HG02981 (cell line): ENCODE data around the gene DHRS9.
"Not testable (repeated sequence)": the region's sequence is repeated elsewhere in the genome, so short reads cannot be mapped to it uniquely, and the experiment has no call there.

Source experiments
- ATAC-seq: cut with Tn5 transposase; IDR thresholded peaks from one replicate; pipeline ENCODE4 v1.9.1; 2021; ENCODE audit warnings: mild to moderate bottlenecking, moderate library complexity; ENCODE audit not compliant: unreplicated experiment

The DHRS9 gene

GRCh38 chr2:169069341-169069740, at the start of gene DHRS9:
TSS of gene DHRS9 (plus strand) at chr2:169069563. CDS start at chr2:169081582, 12,019 bp downstream.
- no peak for ATAC-seq

- no peak for ATAC-seq
Observed at GRCh38 chr2:169023161-169023560, 46.2 kb upstream of the DHRS9 start.

GRCh38 chr2:169026056-169026455, 43.3 kb upstream of the DHRS9 start:
- no peak for ATAC-seq

- no peak for ATAC-seq
Observed at GRCh38 chr2:169027234-169027633, 42.1 kb upstream of the DHRS9 start.

- ATAC-seq, result no peak
Observed at GRCh38 chr2:169029341-169029740, 40.0 kb upstream of the DHRS9 start.

- no peak for ATAC-seq
Observed at GRCh38 chr2:169031202-169031601, 38.2 kb upstream of the DHRS9 start, which contains the start of gene ABCB11. TSS of gene ABCB11 (minus strand) at chr2:169031324. CDS start at chr2:169018125, 13,199 bp downstream.

GRCh38 chr2:169034256-169034655, 35.1 kb upstream of the DHRS9 start:
- no peak for ATAC-seq

- ATAC-seq, result no peak
Observed at GRCh38 chr2:169034984-169035544, 34.3 kb upstream of the DHRS9 start.

GRCh38 chr2:169035887-169036286, 33.5 kb upstream of the DHRS9 start:
- no peak for ATAC-seq

GRCh38 chr2:169036736-169037440, 32.5 kb upstream of the DHRS9 start:
- peak; percentile 65 for ATAC-seq

GRCh38 chr2:169038338-169038757, 31.0 kb upstream of the DHRS9 start:
- peak; percentile 44 for ATAC-seq

- no peak for ATAC-seq
Observed at GRCh38 chr2:169039702-169040101, 29.7 kb upstream of the DHRS9 start.

GRCh38 chr2:169041594-169041993, 27.8 kb upstream of the DHRS9 start:
- ATAC-seq, result no peak

- ATAC-seq, result no peak
Observed at GRCh38 chr2:169042856-169043255, 26.5 kb upstream of the DHRS9 start.

- ATAC-seq, result no peak
Observed at GRCh38 chr2:169046440-169047151, 22.8 kb upstream of the DHRS9 start.

GRCh38 chr2:169047256-169048250, 21.8 kb upstream of the DHRS9 start:
- ATAC-seq, result no peak

- no peak for ATAC-seq
Observed at GRCh38 chr2:169049142-169049541, 20.2 kb upstream of the DHRS9 start.

- no peak for ATAC-seq
Observed at GRCh38 chr2:169050476-169051240, 18.7 kb upstream of the DHRS9 start.

- not testable (repeated sequence) for ATAC-seq
Observed at GRCh38 chr2:169054575-169054974, 14.8 kb upstream of the DHRS9 start.

GRCh38 chr2:169064199-169064598, 5.2 kb upstream of the DHRS9 start:
- not testable (repeated sequence) for ATAC-seq
